AG04450 (cell line): Measurements from ENCODE around the gene SPATA2. TPM values are rescaled to one million over a fixed set of nuclear protein-coding genes. Genes with fewer than 3 reads are reported as not detected.

Source experiments
- CTCF ChIA-PET: fragments of 300-600, 350-600 bp; formaldehyde crosslinking; extraction: SDS; loops from one replicate; lab custom pipeline; 2022; ENCODE audit warnings: antibody characterized with exemption, inconsistent platforms; lab: Charles Lee
- POLR2A ChIA-PET: fragments of 350-600 bp; formaldehyde crosslinking; extraction: SDS; loops from one replicate; lab custom pipeline; 2021; ENCODE audit warnings: antibody characterized with exemption, inconsistent platforms; lab: Yijun Ruan, JAX
- DNase-seq: peaks from one replicate; pipeline ENCODE4 v3.0.0-alpha.2; 2011; ENCODE audit warnings: low read depth, low spot score
- H3K27ac ChIP-seq: one replicate; pipeline ENCODE4 v1.5.1; 2012; ENCODE audit warnings: low read depth, low read length, control low read depth
- H3K27me3 ChIP-seq: one replicate; pipeline ENCODE4 v1.6.0; 2012; ENCODE audit warnings: low read length; ENCODE audit not compliant: control insufficient read depth, insufficient read depth
- H3K4me3 ChIP-seq: 2 replicates; pipeline ENCODE4 v1.5.1; 2011; ENCODE audit warnings: mild to moderate bottlenecking, low read depth, low read length, control low read depth
- H3K9me3 ChIP-seq: 2 replicates; pipeline ENCODE4 v1.5.1; 2012; ENCODE audit warnings: low read length; ENCODE audit not compliant: control insufficient read depth, insufficient read depth
- CTCF ChIP-seq: IDR thresholded peaks from 2 replicates; pipeline ENCODE4 v1.5.1; 2011; ENCODE audit warnings: low read depth, low read length, control low read depth, inconsistent platforms
- polyA plus RNA-seq: library from polyadenylated mRNA; depleted of rRNA; stranded (reverse); fragments of >200 nt; gene quantifications from 2 replicates; pipeline ENCODE4 v1.2.3, GENCODE V29; 2011

SPATA2 gene
- polyA plus RNA-seq, 1 experiment, result 4.7 TPM

- no peaks in the 10 kb centered on the region for H3K27me3 ChIP-seq
- no peak for TF ChIP-seq CTCF
- CTCF ChIA-PET, result interaction anchor here (2.0 kb wide), 1 partner anchor 17 kb away, joined by 5 read pairs; no protein-coding TSS in a partner anchor
- no peak for DNase-seq
- H3K4me3 ChIP-seq, result no peak overlapping the region
- no peaks in the 10 kb centered on the region; the same call in 1 of the 2 replicates for H3K9me3 ChIP-seq
- POLR2A ChIA-PET, result no interaction called here
- no peak overlapping the region for H3K27ac ChIP-seq
Observed at GRCh38 chr20:49905415-49906091, 9.8 kb downstream of the SPATA2 start.

GRCh38 chr20:49904440-49905214 is 10.7 kb downstream of the SPATA2 start:
- no peaks in the 10 kb centered on the region for H3K27me3 ChIP-seq
- POLR2A ChIA-PET, result no interaction called here
- DNase-seq, result no peak
- no peak for TF ChIP-seq CTCF
- no peaks in the 10 kb centered on the region; the same call in 1 of the 2 replicates for H3K9me3 ChIP-seq
- no peak overlapping the region for H3K27ac ChIP-seq
- CTCF ChIA-PET, result interaction anchor here (1.6 kb wide), 1 partner anchor 16 kb away, joined by 7 read pairs; no protein-coding TSS in a partner anchor
- H3K4me3 ChIP-seq, result no peak overlapping the region

- DNase-seq, result no peak
- ChIA-PET POLR2A (no interaction called here), CTCF (interaction anchor here (0.9 to 2.9 kb wide), 3 partner anchors 12 to 170 kb away, joined by 3 to 11 read pairs (median 3); no protein-coding TSS in a partner anchor)
- no peak overlapping the region for H3K27ac ChIP-seq
- H3K4me3 ChIP-seq, result no peak overlapping the region
- TF ChIP-seq CTCF, result no peak
- no peaks in the 10 kb centered on the region for H3K27me3 ChIP-seq
- H3K9me3 ChIP-seq, result no peaks in the 10 kb centered on the region; the same call in 1 of the 2 replicates
Observed at GRCh38 chr20:49901588-49901987, 13.7 kb downstream of the SPATA2 start.

GRCh38 chr20:49899541-49900383 is 15.6 kb downstream of the SPATA2 start:
- ChIA-PET CTCF (interaction anchor here (0.6 to 2.9 kb wide), 3 partner anchors 10 to 289 kb away, joined by 5 to 11 read pairs (median 7); no protein-coding TSS in a partner anchor), POLR2A (no interaction called here)
- Histone ChIP-seq H3K4me3 (no peak overlapping the region), H3K9me3 (no peaks in the 10 kb centered on the region), H3K27ac (no peak overlapping the region), H3K27me3 (no peaks in the 10 kb centered on the region)
- DNase-seq, result no peak
- TF ChIP-seq CTCF, result no peak
